ENCODE data around the gene CDX1. TPM values are rescaled to one million over a fixed set of nuclear protein-coding genes. Genes with fewer than 3 reads are reported as not detected.

The CDX1 gene
- total RNA-seq, 1 experiment from 2014 or later: 0.22 TPM

DNA sequence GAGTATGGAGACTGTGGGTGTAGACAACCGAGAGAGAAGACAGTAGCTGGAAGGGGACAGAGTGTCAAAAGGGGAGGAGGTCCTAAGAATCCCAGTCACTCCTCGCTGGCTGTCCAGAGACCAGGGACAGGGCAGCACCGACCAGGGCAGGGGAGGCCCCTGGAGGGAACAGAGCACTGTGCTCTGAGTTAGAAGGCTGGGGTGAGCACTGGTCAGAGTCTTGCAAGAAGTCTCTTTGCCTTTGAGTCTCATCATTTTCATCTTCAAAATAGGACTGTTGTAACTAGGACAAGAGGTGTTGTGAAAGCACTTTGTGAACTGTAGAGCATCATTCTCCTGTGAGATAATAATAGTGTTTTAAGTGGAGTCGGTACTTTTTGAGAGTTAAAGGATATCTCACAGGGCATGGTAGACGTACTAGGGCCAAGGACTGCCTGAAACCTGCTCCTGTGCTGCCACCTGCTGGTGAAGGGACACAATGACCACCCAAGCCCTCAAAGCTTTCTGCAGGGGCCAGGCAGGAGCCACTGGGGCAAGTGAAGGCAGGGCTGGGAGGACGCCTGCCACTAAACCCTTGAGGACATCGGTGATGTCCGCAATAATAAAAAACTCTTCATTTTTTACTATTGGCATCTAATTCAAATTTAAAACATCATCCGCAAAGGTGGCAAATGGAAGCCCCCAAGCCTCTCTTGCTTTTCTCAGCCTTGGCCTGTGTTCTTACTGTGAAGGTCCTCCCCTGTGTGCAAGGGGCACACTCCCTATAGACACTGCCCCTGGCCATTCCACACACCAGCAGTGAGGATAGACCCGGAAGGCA, 51.5 kb downstream of the CDX1 start:
- Histone ChIP-seq H3K14ac (ENCODE audit: insufficient read depth, low read length) (no peak overlapping the region), H2BK5ac (ENCODE audit: insufficient read length, low read length) (no peak overlapping the region), H4K8ac (replicated peaks; ENCODE audit: insufficient read length, low read depth, low read length) (no peak overlapping the region), H4K91ac (ENCODE audit: insufficient read length, low read depth, low read length) (no peak overlapping the region), H2BK12ac (ENCODE audit: insufficient read length, low read depth, low read length) (no peak overlapping the region), H3K4ac (ENCODE audit: low read depth, low read length) (no peak overlapping the region), H3K4me2 (ENCODE audit: insufficient read depth, insufficient read length, low read length) (no peak overlapping the region), H4K5ac (ENCODE audit: insufficient read length, low read depth, low read length) (no peak overlapping the region), H3K79me2 (ENCODE audit: insufficient read depth, low read length) (no peaks in the 10 kb centered on the region), H2BK20ac (ENCODE audit: low read depth, low read length, poor library complexity, severe bottlenecking) (no peak overlapping the region), H3K56ac (ENCODE audit: insufficient read length, low read depth, low read length) (no peak overlapping the region), H3K4me1 (ENCODE audit: insufficient read depth, low read length) (no peaks in the 10 kb centered on the region; the same call in 1 of the 2 replicates), H4K20me1 (ENCODE audit: control insufficient read depth, insufficient read depth, insufficient read length) (no peaks in the 10 kb centered on the region), H3K23ac (ENCODE audit: insufficient read length, low read depth, low read length) (no peak overlapping the region), H3T11ph (ENCODE audit: low read length) (no peak overlapping the region), H3K27ac (ENCODE audit: insufficient read length, low read depth, low read length) (no peak overlapping the region), H2AK5ac (ENCODE audit: insufficient read length, low read length) (no peak overlapping the region), H3K23me2 (ENCODE audit: insufficient read length, low read depth, low read length, poor library complexity, severe bottlenecking) (no peaks in the 10 kb centered on the region), H3K9ac (ENCODE audit: extremely low read depth, insufficient read length, low read length) (no peak overlapping the region), H2BK120ac (ENCODE audit: low read depth, low read length, poor library complexity, severe bottlenecking) (no peak overlapping the region), H3K27me3 (ENCODE audit: insufficient read depth, low read length) (0 out of 2 replicates have a peak, but pooled peaks cover 1% of the 10 kb centered on the region), H3K18ac (ENCODE audit: insufficient read length, low read depth, low read length) (no peak overlapping the region), H3K9me3 (ENCODE audit: control insufficient read depth, low read depth, low read length) (no peaks in the 10 kb centered on the region), H2BK15ac (ENCODE audit: low read depth, low read length) (no peak overlapping the region), H2AFZ (ENCODE audit: low read length) (no peak overlapping the region), H3K79me1 (ENCODE audit: insufficient read depth, low read depth, low read length, poor library complexity, severe bottlenecking) (no peaks in the 10 kb centered on the region)
- Mint-ChIP-seq H3K4me3 (no peak overlapping the region), H3K4me1 (peaks cover 7 to 9% of the 10 kb centered on the region in 2 experiments; a peak in 2 of 4 replicates), H3K27ac (no peak overlapping the region), H3K9me3 (no peaks in the 10 kb centered on the region), H3K36me3 (ENCODE audit: insufficient read depth in 1 of 3, low read depth in 3 of 3) (no peaks in the 10 kb centered on the region; a peak in 1 of 7 replicates), H3K27me3 (ENCODE audit: low read depth) (peaks cover 36% of the 10 kb centered on the region)
- TF ChIP-seq, protein P1, sequence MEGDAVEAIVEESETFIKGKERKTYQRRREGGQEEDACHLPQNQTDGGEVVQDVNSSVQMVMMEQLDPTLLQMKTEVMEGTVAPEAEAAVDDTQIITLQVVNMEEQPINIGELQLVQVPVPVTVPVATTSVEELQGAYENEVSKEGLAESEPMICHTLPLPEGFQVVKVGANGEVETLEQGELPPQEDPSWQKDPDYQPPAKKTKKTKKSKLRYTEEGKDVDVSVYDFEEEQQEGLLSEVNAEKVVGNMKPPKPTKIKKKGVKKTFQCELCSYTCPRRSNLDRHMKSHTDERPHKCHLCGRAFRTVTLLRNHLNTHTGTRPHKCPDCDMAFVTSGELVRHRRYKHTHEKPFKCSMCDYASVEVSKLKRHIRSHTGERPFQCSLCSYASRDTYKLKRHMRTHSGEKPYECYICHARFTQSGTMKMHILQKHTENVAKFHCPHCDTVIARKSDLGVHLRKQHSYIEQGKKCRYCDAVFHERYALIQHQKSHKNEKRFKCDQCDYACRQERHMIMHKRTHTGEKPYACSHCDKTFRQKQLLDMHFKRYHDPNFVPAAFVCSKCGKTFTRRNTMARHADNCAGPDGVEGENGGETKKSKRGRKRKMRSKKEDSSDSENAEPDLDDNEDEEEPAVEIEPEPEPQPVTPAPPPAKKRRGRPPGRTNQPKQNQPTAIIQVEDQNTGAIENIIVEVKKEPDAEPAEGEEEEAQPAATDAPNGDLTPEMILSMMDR (conservative IDR thresholded peaks at IDR 0.05): peak; percentile 97
- DNase-seq: peak; percentile 89
- no CpG with 5 or more reads among the region's 10 CpGs for WGBS (ENCODE audit: extremely low coverage, insufficient read length, low lambda C conversion rate)

Measured in H9 (cell line).